ENCODE results near the gene OR5B12. TPM values are rescaled to one million over a fixed set of nuclear protein-coding genes. Genes with fewer than 3 reads are reported as not detected.

Gene OR5B12
- total and polyA plus RNA-seq, 2 of the 4 experiments (the other 2 are of a cell fraction): not detected

GRCh38 chr11:58451585-58451984, 9.5 kb upstream of the OR5B12 start:
- H3K4me3 ChIP-seq (ENCODE audit: insufficient read depth, low read depth, low read length): no peak overlapping the region
- no peak overlapping the region for H4K5ac ChIP-seq (ENCODE audit: low read depth, low read length)
- ChIA-PET CTCF (no interaction called here), POLR2A (ENCODE audit: unreplicated experiment) (no interaction called here)
- H2AK9ac ChIP-seq (replicated peaks; ENCODE audit: low read depth, low read length, poor library complexity): no peak overlapping the region
- TF ChIP-seq RFX5 (IDR thresholded peaks at IDR 0.05; ENCODE audit: low read depth, low read length) (no peak), RAD21 (IDR thresholded peaks at IDR 0.05; ENCODE audit: low read length) (no peak), CEBPB (IDR thresholded peaks at IDR 0.05; ENCODE audit: low read depth, low read length) (no peak), RCOR1 (IDR thresholded peaks at IDR 0.05; ENCODE audit: insufficient replicate concordance, low read length) (no peak), BHLHE40 (IDR thresholded peaks at IDR 0.05; ENCODE audit: low read depth, low read length) (no peak), MAFK (IDR thresholded peaks at IDR 0.05; ENCODE audit: low read depth, low read length) (no peak), NFE2L2 (IDR thresholded peaks at IDR 0.05; ENCODE audit: low read depth, low read length) (no peak), POLR2A (IDR thresholded peaks at IDR 0.05; ENCODE audit: low read depth, low read length) (no peak), MXI1 (IDR thresholded peaks at IDR 0.05; ENCODE audit: borderline replicate concordance, low read depth, low read length) (no peak), FOS (IDR thresholded peaks at IDR 0.05; ENCODE audit: low read depth, low read length) (no peak), SMC3 (IDR thresholded peaks at IDR 0.05; ENCODE audit: low read depth, low read length) (no peak), MAZ (IDR thresholded peaks at IDR 0.05; ENCODE audit: borderline replicate concordance, low read depth, low read length) (no peak), CHD1 (IDR thresholded peaks at IDR 0.05; ENCODE audit: low read depth, low read length) (no peak)
- TF ChIP-seq, protein P1, sequence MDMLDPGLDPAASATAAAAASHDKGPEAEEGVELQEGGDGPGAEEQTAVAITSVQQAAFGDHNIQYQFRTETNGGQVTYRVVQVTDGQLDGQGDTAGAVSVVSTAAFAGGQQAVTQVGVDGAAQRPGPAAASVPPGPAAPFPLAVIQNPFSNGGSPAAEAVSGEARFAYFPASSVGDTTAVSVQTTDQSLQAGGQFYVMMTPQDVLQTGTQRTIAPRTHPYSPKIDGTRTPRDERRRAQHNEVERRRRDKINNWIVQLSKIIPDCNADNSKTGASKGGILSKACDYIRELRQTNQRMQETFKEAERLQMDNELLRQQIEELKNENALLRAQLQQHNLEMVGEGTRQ (IDR thresholded peaks at IDR 0.05; ENCODE audit: low read depth, low read length): no peak
- TF ChIP-seq, protein P2, sequence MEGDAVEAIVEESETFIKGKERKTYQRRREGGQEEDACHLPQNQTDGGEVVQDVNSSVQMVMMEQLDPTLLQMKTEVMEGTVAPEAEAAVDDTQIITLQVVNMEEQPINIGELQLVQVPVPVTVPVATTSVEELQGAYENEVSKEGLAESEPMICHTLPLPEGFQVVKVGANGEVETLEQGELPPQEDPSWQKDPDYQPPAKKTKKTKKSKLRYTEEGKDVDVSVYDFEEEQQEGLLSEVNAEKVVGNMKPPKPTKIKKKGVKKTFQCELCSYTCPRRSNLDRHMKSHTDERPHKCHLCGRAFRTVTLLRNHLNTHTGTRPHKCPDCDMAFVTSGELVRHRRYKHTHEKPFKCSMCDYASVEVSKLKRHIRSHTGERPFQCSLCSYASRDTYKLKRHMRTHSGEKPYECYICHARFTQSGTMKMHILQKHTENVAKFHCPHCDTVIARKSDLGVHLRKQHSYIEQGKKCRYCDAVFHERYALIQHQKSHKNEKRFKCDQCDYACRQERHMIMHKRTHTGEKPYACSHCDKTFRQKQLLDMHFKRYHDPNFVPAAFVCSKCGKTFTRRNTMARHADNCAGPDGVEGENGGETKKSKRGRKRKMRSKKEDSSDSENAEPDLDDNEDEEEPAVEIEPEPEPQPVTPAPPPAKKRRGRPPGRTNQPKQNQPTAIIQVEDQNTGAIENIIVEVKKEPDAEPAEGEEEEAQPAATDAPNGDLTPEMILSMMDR (conservative IDR thresholded peaks at IDR 0.05; ENCODE audit: low read depth, low read length): no peak
- TF ChIP-seq, protein P3, sequence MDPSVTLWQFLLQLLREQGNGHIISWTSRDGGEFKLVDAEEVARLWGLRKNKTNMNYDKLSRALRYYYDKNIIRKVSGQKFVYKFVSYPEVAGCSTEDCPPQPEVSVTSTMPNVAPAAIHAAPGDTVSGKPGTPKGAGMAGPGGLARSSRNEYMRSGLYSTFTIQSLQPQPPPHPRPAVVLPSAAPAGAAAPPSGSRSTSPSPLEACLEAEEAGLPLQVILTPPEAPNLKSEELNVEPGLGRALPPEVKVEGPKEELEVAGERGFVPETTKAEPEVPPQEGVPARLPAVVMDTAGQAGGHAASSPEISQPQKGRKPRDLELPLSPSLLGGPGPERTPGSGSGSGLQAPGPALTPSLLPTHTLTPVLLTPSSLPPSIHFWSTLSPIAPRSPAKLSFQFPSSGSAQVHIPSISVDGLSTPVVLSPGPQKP (IDR thresholded peaks at IDR 0.05; ENCODE audit: borderline replicate concordance, low read depth, low read length): no peak
- peak; percentile 6 for DNase-seq
- H3K23ac ChIP-seq (ENCODE audit: low read depth, low read length): no peak overlapping the region
- H2AFZ ChIP-seq (replicated peaks; ENCODE audit: low read length, poor library complexity): no peak overlapping the region
- no peaks in the 10 kb centered on the region for H3K9me1 ChIP-seq (ENCODE audit: insufficient read depth, low read length)
- H2BK20ac ChIP-seq (ENCODE audit: low read depth, low read length): no peak overlapping the region
- peak; percentile 24; the same call in 1 of the 2 replicates for ATAC-seq (ENCODE audit: low read depth)
- no peaks in the 10 kb centered on the region for H3K36me3 ChIP-seq (ENCODE audit: control insufficient read depth, insufficient read depth, low read length)
- no peak overlapping the region for H3K18ac ChIP-seq (ENCODE audit: low read depth, low read length)
- no peaks in the 10 kb centered on the region for H4K20me1 ChIP-seq (ENCODE audit: insufficient read depth, low read length)
- no peak overlapping the region; the same call in 1 of the 2 replicates for H3K4me2 ChIP-seq (ENCODE audit: low read depth, low read length)
- dilution Hi-C loops (cut with HindIII; ENCODE audit: low sequenced_read_pairs, unreplicated experiment) (no loop called here), in situ Hi-C loops (cut with MboI; ENCODE audit: low sequenced_read_pairs) (no loop called here), intact Hi-C loops (cut with micrococcal nuclease) (no loop called here)
- H3K79me1 ChIP-seq (ENCODE audit: low read depth in 1 of 2, low read length in 2 of 2): no peaks in the 10 kb centered on the region
- H3K14ac ChIP-seq (replicated peaks; ENCODE audit: low read depth, low read length): no peak overlapping the region
- peaks cover 3% of the 10 kb centered on the region; the same call in 1 of the 2 replicates for H3K4me1 ChIP-seq (ENCODE audit: control insufficient read depth, insufficient read depth, low read length)
- H3K56ac ChIP-seq (ENCODE audit: extremely low read depth, insufficient read depth, low read length): no peak overlapping the region
- H2AK5ac ChIP-seq (ENCODE audit: low read depth, low read length): no peak overlapping the region
- H4K8ac ChIP-seq (ENCODE audit: low read depth in 2 of 2, low read length in 2 of 2): no peak overlapping the region; a peak in 1 of 4 replicates
- no CpG with 5 or more reads among the region's 3 CpGs for WGBS, 2 experiments (ENCODE audit: extremely low coverage in 2 of 2, insufficient read length in 1 of 2)
- no peak overlapping the region for H4K91ac ChIP-seq (ENCODE audit: insufficient read depth, low read depth, low read length)
- H3K4ac ChIP-seq (ENCODE audit: low read depth, low read length): no peak overlapping the region
- H2BK15ac ChIP-seq (ENCODE audit: low read depth, low read length): no peak overlapping the region
- no peak overlapping the region for H3K27ac ChIP-seq (ENCODE audit: insufficient read depth, low read length)
- no peak overlapping the region for H2BK120ac ChIP-seq (ENCODE audit: low read depth, low read length)
- no peaks in the 10 kb centered on the region for H3K27me3 ChIP-seq (ENCODE audit: control insufficient read depth, insufficient read depth, low read length)
- H3K9ac ChIP-seq (ENCODE audit: low read depth, low read length): no peak overlapping the region; the same call in 1 of the 2 replicates
- no peaks in the 10 kb centered on the region for H3K9me3 ChIP-seq (ENCODE audit: control insufficient read depth, insufficient read depth, low read length)
- no peak overlapping the region for H2BK5ac ChIP-seq (ENCODE audit: low read depth, low read length, poor library complexity, severe bottlenecking)
- BruUV-seq (replicated peaks): no TSS peak

Measured in IMR-90 (cell line).